ENCODE data around the gene NEURL1. TPM values are rescaled to one million over a fixed set of nuclear protein-coding genes. Genes with fewer than 3 reads are reported as not detected.

NEURL1 gene
- total RNA-seq, 4 donors from 2014 or later, result 67.6 to 147 (median 110) TPM

DNA sequence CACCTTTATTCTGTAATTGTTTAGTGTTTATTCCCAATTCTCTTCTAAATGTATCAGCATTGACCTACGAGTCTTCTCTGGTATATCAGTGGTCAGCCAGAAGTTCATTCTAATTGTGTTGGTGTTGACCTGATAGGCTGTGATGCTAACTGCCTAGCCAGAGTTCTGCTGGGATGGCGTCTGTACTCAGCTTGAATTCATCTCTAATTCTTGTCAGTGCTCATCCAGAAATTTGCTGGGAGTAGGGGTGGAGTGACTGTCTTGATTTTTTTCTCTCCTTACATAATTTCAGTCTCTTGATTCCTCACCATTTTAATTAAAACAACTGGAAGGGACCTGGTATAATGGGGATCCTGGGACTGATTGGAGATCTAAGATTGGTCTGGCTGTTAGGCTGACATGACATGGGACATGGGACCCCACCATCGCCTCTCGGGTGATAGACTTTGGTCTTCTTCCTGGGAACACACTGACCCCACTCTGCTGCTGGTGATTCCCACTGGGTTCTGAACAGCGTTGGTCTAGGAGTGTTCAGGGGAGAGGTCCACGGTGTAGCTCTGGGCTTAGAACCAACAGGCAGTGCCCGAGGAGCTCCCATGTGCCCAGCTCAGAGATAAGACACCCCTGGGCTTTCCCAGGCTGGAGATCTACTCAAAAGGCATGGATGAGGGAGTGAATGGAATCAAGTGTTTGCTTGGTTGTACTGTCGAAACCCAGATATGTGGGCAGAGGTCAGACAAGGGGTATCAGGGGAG lies 3.8 kb downstream of the NEURL1 start:
- Histone ChIP-seq H3K36me3 (no peaks in the 10 kb centered on the region), H3K27ac (no peak overlapping the region), H3K27me3 (peaks cover 13 to 15% (median 13%) of the 10 kb centered on the region in 3 donors), H3K4me3 (no peak overlapping the region), H3K9me3 (no peaks in the 10 kb centered on the region), H3K4me1 (peaks cover 0 to 8% of the 10 kb centered on the region in 2 donors)
- DNase-seq (no peak), ATAC-seq (no peak)
- in situ Hi-C loops (cut with MboI; ENCODE audit: low sequenced_read_pairs in 4 of 4), result no loop called here
- intact Hi-C loops (cut with DNase I; ENCODE audit: low total_unique reads), result no loop called here
- TF ChIP-seq, protein P1, sequence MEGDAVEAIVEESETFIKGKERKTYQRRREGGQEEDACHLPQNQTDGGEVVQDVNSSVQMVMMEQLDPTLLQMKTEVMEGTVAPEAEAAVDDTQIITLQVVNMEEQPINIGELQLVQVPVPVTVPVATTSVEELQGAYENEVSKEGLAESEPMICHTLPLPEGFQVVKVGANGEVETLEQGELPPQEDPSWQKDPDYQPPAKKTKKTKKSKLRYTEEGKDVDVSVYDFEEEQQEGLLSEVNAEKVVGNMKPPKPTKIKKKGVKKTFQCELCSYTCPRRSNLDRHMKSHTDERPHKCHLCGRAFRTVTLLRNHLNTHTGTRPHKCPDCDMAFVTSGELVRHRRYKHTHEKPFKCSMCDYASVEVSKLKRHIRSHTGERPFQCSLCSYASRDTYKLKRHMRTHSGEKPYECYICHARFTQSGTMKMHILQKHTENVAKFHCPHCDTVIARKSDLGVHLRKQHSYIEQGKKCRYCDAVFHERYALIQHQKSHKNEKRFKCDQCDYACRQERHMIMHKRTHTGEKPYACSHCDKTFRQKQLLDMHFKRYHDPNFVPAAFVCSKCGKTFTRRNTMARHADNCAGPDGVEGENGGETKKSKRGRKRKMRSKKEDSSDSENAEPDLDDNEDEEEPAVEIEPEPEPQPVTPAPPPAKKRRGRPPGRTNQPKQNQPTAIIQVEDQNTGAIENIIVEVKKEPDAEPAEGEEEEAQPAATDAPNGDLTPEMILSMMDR (IDR thresholded peaks at IDR 0.05 in 4 of 5, conservative IDR thresholded peaks at IDR 0.05 in 1 of 5), result no peak
- no peak for TF ChIP-seq POLR2A (IDR thresholded peaks at IDR 0.05)

DNA sequence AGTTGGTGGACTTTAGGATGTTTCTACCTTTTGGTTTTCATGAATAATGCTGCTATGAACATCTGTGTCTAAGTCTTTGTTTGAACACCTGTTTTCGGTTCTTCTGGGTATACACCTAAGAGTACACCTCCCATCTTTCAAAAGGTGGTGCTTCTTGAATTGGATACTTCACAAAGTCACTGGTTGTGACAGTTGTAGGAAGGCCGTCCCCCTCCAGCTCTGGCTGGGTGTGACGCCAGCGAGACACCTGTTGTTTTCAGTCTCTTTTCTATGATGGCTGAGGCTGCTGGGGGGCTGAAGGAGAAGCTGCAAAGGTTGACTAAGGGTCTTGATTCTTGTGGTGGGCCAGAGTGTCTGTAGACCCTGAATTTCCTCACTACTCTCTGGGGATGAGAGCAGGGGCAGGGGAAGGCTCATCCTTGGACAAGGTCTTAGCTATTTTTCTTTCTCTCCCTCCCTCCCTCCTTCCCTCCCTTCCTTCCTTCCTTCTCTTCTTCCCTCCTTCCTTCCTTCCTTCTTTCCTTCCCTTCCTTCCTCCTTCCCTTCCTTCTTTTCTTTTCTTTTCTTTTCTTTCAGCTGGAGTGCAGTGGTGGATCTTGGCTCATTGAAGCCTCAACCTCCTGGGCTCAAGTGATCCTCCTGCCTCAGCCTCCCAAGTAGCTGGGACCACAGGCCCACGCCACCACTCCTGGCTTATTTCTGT lies 5.6 kb downstream of the NEURL1 start:
- TF ChIP-seq, protein P1 (IDR thresholded peaks at IDR 0.05 in 4 of 5, conservative IDR thresholded peaks at IDR 0.05 in 1 of 5), result no peak
- no peak for TF ChIP-seq POLR2A (IDR thresholded peaks at IDR 0.05)
- intact Hi-C loops (cut with DNase I; ENCODE audit: low total_unique reads) (no loop called here), in situ Hi-C loops (cut with MboI; ENCODE audit: low sequenced_read_pairs in 4 of 4) (no loop called here)
- DNase-seq (no peak), ATAC-seq (no peak)
- Histone ChIP-seq H3K9me3 (no peaks in the 10 kb centered on the region), H3K4me1 (peaks cover 0 to 3% of the 10 kb centered on the region in 2 donors), H3K27me3 (peaks cover 7 to 15% (median 11%) of the 10 kb centered on the region in 3 donors), H3K4me3 (no peak overlapping the region), H3K27ac (no peak overlapping the region), H3K36me3 (no peaks in the 10 kb centered on the region)

DNA sequence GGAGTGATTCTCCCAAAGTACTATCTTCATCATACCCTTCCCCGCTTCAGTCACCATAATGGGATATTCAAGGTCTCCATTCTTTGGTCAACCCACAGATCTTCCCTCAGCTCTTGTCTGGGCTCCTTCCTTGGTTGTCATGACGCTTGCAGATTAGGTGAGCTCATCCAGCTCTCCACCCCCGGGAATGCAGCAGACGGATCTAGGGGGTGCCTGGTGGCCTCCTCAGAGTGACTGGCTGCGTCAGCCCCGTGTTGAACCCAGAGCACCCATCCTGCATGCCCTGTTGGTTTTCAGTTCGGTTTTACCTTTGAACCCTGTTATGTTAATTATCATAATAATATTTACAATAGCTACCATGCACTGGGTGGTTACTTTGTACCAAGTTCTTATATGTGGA lies 6.4 kb downstream of the NEURL1 start:
- in situ Hi-C loops (cut with MboI; ENCODE audit: low sequenced_read_pairs in 4 of 4), result no loop called here
- peaks cover 0 to 8% (median 4%) of the 10 kb centered on the region in 3 donors for H3K27me3 ChIP-seq

DNA sequence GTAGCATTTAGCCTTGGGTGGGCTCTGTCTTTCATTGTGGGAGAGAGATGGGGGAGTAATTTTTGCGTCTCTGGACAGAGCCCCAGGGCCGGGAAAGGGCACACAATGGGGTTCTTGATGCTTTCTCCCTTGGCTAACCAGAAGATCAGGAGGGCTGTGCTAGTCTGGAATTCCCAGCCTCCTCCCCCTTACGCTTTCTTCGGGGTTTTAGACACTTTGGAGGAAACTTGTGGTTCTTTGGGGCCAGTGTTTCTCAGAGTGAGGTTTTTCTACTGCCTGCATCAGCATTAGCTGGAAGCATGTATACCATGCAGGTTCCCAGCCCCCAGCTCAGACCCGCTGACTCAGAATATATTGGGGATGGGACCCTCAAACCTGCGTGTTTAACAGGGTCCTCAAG lies 7.0 kb downstream of the NEURL1 start:
- DNase-seq (no peak), ATAC-seq (no peak)
- H3K4me1 ChIP-seq, result no peaks in the 10 kb centered on the region
- H3K27ac ChIP-seq, result no peak overlapping the region
- intact Hi-C loops (cut with DNase I; ENCODE audit: low total_unique reads) (no loop called here), in situ Hi-C loops (cut with MboI; ENCODE audit: low sequenced_read_pairs in 4 of 4) (no loop called here)
- no peaks in the 10 kb centered on the region for H3K36me3 ChIP-seq
- peaks cover 0 to 2% (median 0%) of the 10 kb centered on the region in 3 donors for H3K27me3 ChIP-seq
- no peaks in the 10 kb centered on the region for H3K9me3 ChIP-seq
- TF ChIP-seq, protein P1 (IDR thresholded peaks at IDR 0.05 in 4 of 5, conservative IDR thresholded peaks at IDR 0.05 in 1 of 5), result no peak
- no peak for TF ChIP-seq POLR2A (IDR thresholded peaks at IDR 0.05)
- no peak overlapping the region for H3K4me3 ChIP-seq

More for the DNA sequence above, 6.4 kb downstream of the NEURL1 start:
- no peak overlapping the region for H3K4me3 ChIP-seq
- no peak for TF ChIP-seq POLR2A (IDR thresholded peaks at IDR 0.05)
- TF ChIP-seq, protein P1 (IDR thresholded peaks at IDR 0.05 in 4 of 5, conservative IDR thresholded peaks at IDR 0.05 in 1 of 5), result no peak
- no peak overlapping the region for H3K27ac ChIP-seq
- intact Hi-C loops (cut with DNase I; ENCODE audit: low total_unique reads), result no loop called here
- ATAC-seq, result no peak
- H3K36me3 ChIP-seq, result no peaks in the 10 kb centered on the region
- no peaks in the 10 kb centered on the region for H3K4me1 ChIP-seq
- no peak for DNase-seq
- H3K9me3 ChIP-seq, result no peaks in the 10 kb centered on the region
